H9 (cell line): ENCODE data around the gene RAI1. TPM values are rescaled to one million over a fixed set of nuclear protein-coding genes. Genes with fewer than 3 reads are reported as not detected.

Source experiments
- DNase-seq: peaks from one replicate; pipeline ENCODE4 v3.0.0-alpha.2; 2017
- H2AFZ ChIP-seq: one replicate; pipeline ENCODE4 v1.6.1; 2013; ENCODE audit warnings: mild to moderate bottlenecking, low read length, control low read depth, moderate library complexity
- H2AK5ac ChIP-seq: 2 replicates; pipeline ENCODE4 v1.6.1; 2013; ENCODE audit warnings: low read length, control low read depth, mixed read lengths; ENCODE audit not compliant: insufficient read length
- H2BK120ac ChIP-seq: one replicate; pipeline ENCODE4 v1.6.1; 2013; ENCODE audit warnings: low read depth, mild to moderate bottlenecking, low read length, control low read depth, inconsistent platforms; ENCODE audit not compliant: poor library complexity, severe bottlenecking
- H2BK12ac ChIP-seq: 2 replicates; pipeline ENCODE4 v1.6.1; 2013; ENCODE audit warnings: low read length, control low read depth, mixed read lengths, low read depth; ENCODE audit not compliant: insufficient read length
- H2BK15ac ChIP-seq: 2 replicates; pipeline ENCODE4 v1.6.1; 2013; ENCODE audit warnings: low read depth, low read length, control low read depth
- H2BK20ac ChIP-seq: one replicate; pipeline ENCODE4 v1.6.1; 2013; ENCODE audit warnings: low read depth, mild to moderate bottlenecking, low read length, control low read depth, inconsistent platforms; ENCODE audit not compliant: poor library complexity, severe bottlenecking
- H2BK5ac ChIP-seq: 2 replicates; pipeline ENCODE4 v1.6.1; 2013; ENCODE audit warnings: low read length, control low read depth, mixed read lengths; ENCODE audit not compliant: insufficient read length
- H3K14ac ChIP-seq: 2 replicates; pipeline ENCODE4 v1.6.1; 2013; ENCODE audit warnings: low read length, control low read depth; ENCODE audit not compliant: insufficient read depth
- H3K18ac ChIP-seq: 2 replicates; pipeline ENCODE4 v1.6.1; 2013; ENCODE audit warnings: low read depth, mild to moderate bottlenecking, mixed read lengths, low read length, control low read depth; ENCODE audit not compliant: insufficient read length
- H3K23ac ChIP-seq: 2 replicates; pipeline ENCODE4 v1.6.1; 2013; ENCODE audit warnings: low read length, control low read depth, mixed read lengths, low read depth; ENCODE audit not compliant: insufficient read length
- H3K23me2 ChIP-seq: 2 replicates; pipeline ENCODE4 v1.6.1; 2013; ENCODE audit warnings: low read depth, mild to moderate bottlenecking, mixed read lengths, low read length, control low read depth; ENCODE audit not compliant: insufficient read length, poor library complexity, severe bottlenecking
- H3K27ac ChIP-seq: 2 replicates; pipeline ENCODE4 v1.5.1; 2013; ENCODE audit warnings: low read length, control low read depth, mixed read lengths, low read depth; ENCODE audit not compliant: insufficient read length
- H3K27me3 ChIP-seq: 2 replicates; pipeline ENCODE4 v1.6.1; 2013; ENCODE audit warnings: low read length, control low read depth, inconsistent platforms; ENCODE audit not compliant: insufficient read depth
- H3K4ac ChIP-seq: 2 replicates; pipeline ENCODE4 v1.6.1; 2013; ENCODE audit warnings: low read depth, mild to moderate bottlenecking, control low read depth, inconsistent platforms, low read length, moderate library complexity
- H3K4me1 ChIP-seq: 2 replicates; pipeline ENCODE4 v1.6.1; 2013; ENCODE audit warnings: low read length, control low read depth, inconsistent platforms; ENCODE audit not compliant: insufficient read depth
- H3K4me2 ChIP-seq: 2 replicates; pipeline ENCODE4 v1.6.1; 2013; ENCODE audit warnings: low read length, control low read depth, mixed read lengths; ENCODE audit not compliant: insufficient read length, insufficient read depth
- H3K56ac ChIP-seq: 2 replicates; pipeline ENCODE4 v1.6.1; 2013; ENCODE audit warnings: low read depth, mild to moderate bottlenecking, mixed read lengths, low read length, control low read depth; ENCODE audit not compliant: insufficient read length
- H3K79me1 ChIP-seq: 2 replicates; pipeline ENCODE4 v1.6.1; 2013; ENCODE audit warnings: low read depth, mild to moderate bottlenecking, moderate library complexity, low read length, control low read depth, inconsistent platforms; ENCODE audit not compliant: insufficient read depth, poor library complexity, severe bottlenecking
- H3K79me2 ChIP-seq: 2 replicates; pipeline ENCODE4 v1.6.1; 2013; ENCODE audit warnings: low read length, control low read depth, inconsistent platforms; ENCODE audit not compliant: insufficient read depth
- H3K9ac ChIP-seq: 2 replicates; pipeline ENCODE4 v1.6.1; 2013; ENCODE audit warnings: low read length, control low read depth, mixed read lengths; ENCODE audit not compliant: insufficient read length; ENCODE audit errors: extremely low read depth
- H3K9me3 ChIP-seq: one replicate; pipeline ENCODE4 v1.6.1; 2013; ENCODE audit warnings: low read depth, low read length, inconsistent platforms; ENCODE audit not compliant: control insufficient read depth
- H3T11ph ChIP-seq: one replicate; pipeline ENCODE4 v1.6.1; 2013; ENCODE audit warnings: mild to moderate bottlenecking, low read length, control low read depth, inconsistent platforms
- H4K20me1 ChIP-seq: one replicate; pipeline ENCODE4 v1.6.1; 2013; ENCODE audit not compliant: control insufficient read depth, insufficient read length, insufficient read depth
- H4K5ac ChIP-seq: 2 replicates; pipeline ENCODE4 v1.6.1; 2013; ENCODE audit warnings: low read depth, mild to moderate bottlenecking, mixed read lengths, low read length, control low read depth; ENCODE audit not compliant: insufficient read length
- H4K8ac ChIP-seq: replicated peaks from 2 replicates; pipeline ENCODE4 v1.6.1; 2013; ENCODE audit warnings: low read length, control low read depth, mixed read lengths, low read depth; ENCODE audit not compliant: insufficient read length
- H4K91ac ChIP-seq: 2 replicates; pipeline ENCODE4 v1.6.1; 2013; ENCODE audit warnings: low read depth, mild to moderate bottlenecking, moderate library complexity, mixed read lengths, low read length, control low read depth; ENCODE audit not compliant: insufficient read length
- H3K27ac Mint-ChIP-seq, 3 experiments: 2 replicates in 2 of 3; 3 replicates in 1 of 3; pipeline ENCODE4 v1.8.0; 2020 to 2021; ENCODE audit warnings: mixed read lengths in 3 of 3, mild to moderate bottlenecking in 1 of 3, moderate library complexity in 1 of 3
- H3K27me3 Mint-ChIP-seq: 2 replicates; pipeline ENCODE4 v1.8.0; 2021; ENCODE audit warnings: low read depth, mild to moderate bottlenecking, moderate library complexity, mixed read lengths
- H3K36me3 Mint-ChIP-seq, 3 experiments: 2 replicates in 2 of 3; 3 replicates in 1 of 3; pipeline ENCODE4 v1.8.0; 2020 to 2021; ENCODE audit warnings: low read depth in 3 of 3, mixed read lengths in 3 of 3; ENCODE audit not compliant: insufficient read depth in 1 of 3
- H3K4me1 Mint-ChIP-seq, 2 experiments: 2 replicates each; pipeline ENCODE4 v1.8.0; 2020; ENCODE audit warnings: mixed read lengths in 2 of 2
- H3K4me3 Mint-ChIP-seq, 2 experiments: 2 replicates in 1 of 2; 3 replicates in 1 of 2; pipeline ENCODE4 v1.8.0; 2020 to 2021; ENCODE audit warnings: mild to moderate bottlenecking in 2 of 2, mixed read lengths in 2 of 2, moderate library complexity in 1 of 2
- H3K9me3 Mint-ChIP-seq, 2 experiments: 2 replicates in 1 of 2; 3 replicates in 1 of 2; pipeline ENCODE4 v1.8.0; 2020; ENCODE audit warnings: mild to moderate bottlenecking in 2 of 2, mixed read lengths in 2 of 2, moderate library complexity in 1 of 2
- total RNA-seq: library from RNA; stranded (reverse); gene quantifications from 2 replicates; pipeline ENCODE4 v1.2.1, GENCODE V29; 2021
- TF ChIP-seq, protein P1 (sequence below): fragments of 200-600 bp; sonication (generic); conservative IDR thresholded peaks from 3 replicates; pipeline ENCODE4 v1.8.0; 2021; ENCODE audit warnings: antibody characterized with exemption, mild to moderate bottlenecking

Gene RAI1
- total RNA-seq, 1 experiment from 2014 or later, result 1.5 TPM

DNA sequence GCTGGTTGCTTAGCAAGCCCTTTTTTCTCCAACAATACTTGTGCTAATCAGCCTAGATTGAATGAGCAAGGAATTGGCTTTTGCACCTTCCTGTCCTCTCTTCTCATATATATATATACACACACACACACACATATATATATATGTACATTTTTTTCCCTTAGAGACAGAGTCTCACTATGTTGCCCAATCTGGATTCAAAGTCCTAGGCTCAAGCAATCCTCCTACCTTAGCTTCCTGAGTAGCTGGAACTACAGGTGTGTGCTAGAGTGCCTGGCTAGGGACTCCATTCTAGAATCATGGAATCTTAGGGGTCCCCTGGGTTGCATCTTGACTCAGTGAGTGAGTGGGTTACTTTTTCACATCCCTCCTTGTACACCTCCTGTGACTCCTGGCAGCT, 27.0 kb downstream of the RAI1 start:
- Histone ChIP-seq H3K4me2 (no peak overlapping the region), H3K4me1 (peaks cover 3% of the 10 kb centered on the region; the same call in 1 of the 2 replicates), H2BK12ac (no peak overlapping the region), H3K9me3 (no peaks in the 10 kb centered on the region), H2BK120ac (no peak overlapping the region), H3K27me3 (peaks cover 17% of the 10 kb centered on the region), H3K27ac (no peak overlapping the region), H3K4ac (no peak overlapping the region), H2BK5ac (no peak overlapping the region), H3K79me1 (no peaks in the 10 kb centered on the region), H3T11ph (no peak overlapping the region), H3K18ac (no peak overlapping the region), H4K8ac (no peak overlapping the region), H2BK15ac (no peak overlapping the region), H4K91ac (no peak overlapping the region), H3K23me2 (no peaks in the 10 kb centered on the region), H3K23ac (no peak overlapping the region), H3K56ac (no peak overlapping the region), H2AK5ac (no peak overlapping the region), H4K20me1 (peaks cover 2% of the 10 kb centered on the region), H3K14ac (no peak overlapping the region), H2AFZ (no peak overlapping the region), H3K9ac (no peak overlapping the region), H3K79me2 (no peaks in the 10 kb centered on the region), H2BK20ac (no peak overlapping the region), H4K5ac (no peak overlapping the region)
- TF ChIP-seq, protein P1, sequence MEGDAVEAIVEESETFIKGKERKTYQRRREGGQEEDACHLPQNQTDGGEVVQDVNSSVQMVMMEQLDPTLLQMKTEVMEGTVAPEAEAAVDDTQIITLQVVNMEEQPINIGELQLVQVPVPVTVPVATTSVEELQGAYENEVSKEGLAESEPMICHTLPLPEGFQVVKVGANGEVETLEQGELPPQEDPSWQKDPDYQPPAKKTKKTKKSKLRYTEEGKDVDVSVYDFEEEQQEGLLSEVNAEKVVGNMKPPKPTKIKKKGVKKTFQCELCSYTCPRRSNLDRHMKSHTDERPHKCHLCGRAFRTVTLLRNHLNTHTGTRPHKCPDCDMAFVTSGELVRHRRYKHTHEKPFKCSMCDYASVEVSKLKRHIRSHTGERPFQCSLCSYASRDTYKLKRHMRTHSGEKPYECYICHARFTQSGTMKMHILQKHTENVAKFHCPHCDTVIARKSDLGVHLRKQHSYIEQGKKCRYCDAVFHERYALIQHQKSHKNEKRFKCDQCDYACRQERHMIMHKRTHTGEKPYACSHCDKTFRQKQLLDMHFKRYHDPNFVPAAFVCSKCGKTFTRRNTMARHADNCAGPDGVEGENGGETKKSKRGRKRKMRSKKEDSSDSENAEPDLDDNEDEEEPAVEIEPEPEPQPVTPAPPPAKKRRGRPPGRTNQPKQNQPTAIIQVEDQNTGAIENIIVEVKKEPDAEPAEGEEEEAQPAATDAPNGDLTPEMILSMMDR, result no peak
- H3K27ac Mint-ChIP-seq, result no peak overlapping the region
- no peaks in the 10 kb centered on the region; a peak in 1 of 5 replicates for H3K9me3 Mint-ChIP-seq
- H3K4me3 Mint-ChIP-seq, result no peak overlapping the region
- DNase-seq, result no peak
- peaks cover 0 to 2% (median 1%) of the 10 kb centered on the region in 3 experiments; a peak in 3 of 7 replicates for H3K36me3 Mint-ChIP-seq
- peaks cover 91% of the 10 kb centered on the region for H3K27me3 Mint-ChIP-seq
- peaks cover 34 to 50% of the 10 kb centered on the region in 2 experiments for H3K4me1 Mint-ChIP-seq
